ENCODE results near the gene SELENOM.

- TF ChIP-seq CTCF (conservative IDR thresholded peaks at IDR 0.05; ENCODE audit: low read depth, low read length): no peak
- no peak for TF ChIP-seq EZH2 (IDR thresholded peaks at IDR 0.05; ENCODE audit: borderline replicate concordance, low read depth, low read length, poor library complexity, severe bottlenecking)
Observed at GRCh38 chr22:31106001-31106571, 1.3 kb downstream of the SELENOM start.

Data from A673 (cell line).